ENCODE data around the gene ATRNL1.
"Not testable (repeated sequence)": the region's sequence is repeated elsewhere in the genome, so short reads cannot be mapped to it uniquely, and the experiment has no call there.

The ATRNL1 gene

GRCh38 chr10:115711306-115711705 is 618.1 kb downstream of the ATRNL1 start:
- no peaks in the 10 kb centered on the region for H3K36me3 ChIP-seq (replicated peaks)
- in situ Hi-C loops (cut with HindIII; ENCODE audit: low pct_ligation_motif_present, low sequenced_read_pairs), result no loop called here
- no peak overlapping the region for H3K27ac ChIP-seq
- no peak overlapping the region for H3K4me3 ChIP-seq (ENCODE audit: low read depth, low read length)
- TF ChIP-seq, protein P1, sequence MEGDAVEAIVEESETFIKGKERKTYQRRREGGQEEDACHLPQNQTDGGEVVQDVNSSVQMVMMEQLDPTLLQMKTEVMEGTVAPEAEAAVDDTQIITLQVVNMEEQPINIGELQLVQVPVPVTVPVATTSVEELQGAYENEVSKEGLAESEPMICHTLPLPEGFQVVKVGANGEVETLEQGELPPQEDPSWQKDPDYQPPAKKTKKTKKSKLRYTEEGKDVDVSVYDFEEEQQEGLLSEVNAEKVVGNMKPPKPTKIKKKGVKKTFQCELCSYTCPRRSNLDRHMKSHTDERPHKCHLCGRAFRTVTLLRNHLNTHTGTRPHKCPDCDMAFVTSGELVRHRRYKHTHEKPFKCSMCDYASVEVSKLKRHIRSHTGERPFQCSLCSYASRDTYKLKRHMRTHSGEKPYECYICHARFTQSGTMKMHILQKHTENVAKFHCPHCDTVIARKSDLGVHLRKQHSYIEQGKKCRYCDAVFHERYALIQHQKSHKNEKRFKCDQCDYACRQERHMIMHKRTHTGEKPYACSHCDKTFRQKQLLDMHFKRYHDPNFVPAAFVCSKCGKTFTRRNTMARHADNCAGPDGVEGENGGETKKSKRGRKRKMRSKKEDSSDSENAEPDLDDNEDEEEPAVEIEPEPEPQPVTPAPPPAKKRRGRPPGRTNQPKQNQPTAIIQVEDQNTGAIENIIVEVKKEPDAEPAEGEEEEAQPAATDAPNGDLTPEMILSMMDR (IDR thresholded peaks at IDR 0.05; ENCODE audit: low read depth, low read length, missing control alignments), result no peak
- no peaks in the 10 kb centered on the region for H3K27me3 ChIP-seq (replicated peaks)
- DNase-seq, result no peak

GRCh38 chr10:115720121-115720520 is 627.0 kb downstream of the ATRNL1 start:
- in situ Hi-C loops (cut with HindIII; ENCODE audit: low pct_ligation_motif_present, low sequenced_read_pairs), result no loop called here

GRCh38 chr10:115727129-115727528 is 634.0 kb downstream of the ATRNL1 start:
- H3K4me3 ChIP-seq (ENCODE audit: low read depth, low read length), result no peak overlapping the region
- H3K36me3 ChIP-seq (replicated peaks), result no peaks in the 10 kb centered on the region
- H3K27me3 ChIP-seq (replicated peaks), result no peaks in the 10 kb centered on the region
- no peak overlapping the region for H3K27ac ChIP-seq
- TF ChIP-seq, protein P1 (IDR thresholded peaks at IDR 0.05; ENCODE audit: low read depth, low read length, missing control alignments), result no peak
- in situ Hi-C loops (cut with HindIII; ENCODE audit: low pct_ligation_motif_present, low sequenced_read_pairs), result no loop called here
- no peak for DNase-seq

More at GRCh38 chr10:115720121-115720520, 627.0 kb downstream of the ATRNL1 start:
- no peaks in the 10 kb centered on the region for H3K27me3 ChIP-seq (replicated peaks)
- H3K27ac ChIP-seq, result no peak overlapping the region
- H3K36me3 ChIP-seq (replicated peaks), result no peaks in the 10 kb centered on the region
- TF ChIP-seq, protein P1 (IDR thresholded peaks at IDR 0.05; ENCODE audit: low read depth, low read length, missing control alignments), result no peak
- DNase-seq, result no peak
- no peak overlapping the region for H3K4me3 ChIP-seq (ENCODE audit: low read depth, low read length)

DNA sequence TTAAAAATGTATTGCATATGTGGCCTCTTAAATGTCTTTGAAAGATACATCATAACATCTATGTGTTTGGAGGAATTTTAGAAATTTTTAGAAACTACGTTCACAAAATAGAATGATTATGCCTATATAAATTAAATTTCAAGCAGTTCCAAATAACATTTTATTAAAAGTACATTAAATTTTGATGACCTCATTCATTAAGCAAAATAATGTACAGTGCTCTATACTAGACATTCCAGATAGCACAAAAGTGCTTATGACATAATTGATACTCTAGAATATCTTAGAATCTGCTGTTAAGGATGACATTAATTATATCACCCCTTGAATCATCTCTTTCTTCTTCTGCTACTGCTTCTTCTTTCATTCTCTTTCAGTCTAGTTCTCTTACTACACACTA is 650.9 kb downstream of the ATRNL1 start:
- in situ Hi-C loops (cut with HindIII; ENCODE audit: low pct_ligation_motif_present, low sequenced_read_pairs), result no loop called here
- no peaks in the 10 kb centered on the region for H3K36me3 ChIP-seq (replicated peaks)
- no peaks in the 10 kb centered on the region for H3K27me3 ChIP-seq (replicated peaks)
- H3K4me3 ChIP-seq (ENCODE audit: low read depth, low read length), result no peak overlapping the region
- H3K27ac ChIP-seq, result no peak overlapping the region
- no peak for DNase-seq
- TF ChIP-seq, protein P1 (IDR thresholded peaks at IDR 0.05; ENCODE audit: low read depth, low read length, missing control alignments), result no peak

DNA sequence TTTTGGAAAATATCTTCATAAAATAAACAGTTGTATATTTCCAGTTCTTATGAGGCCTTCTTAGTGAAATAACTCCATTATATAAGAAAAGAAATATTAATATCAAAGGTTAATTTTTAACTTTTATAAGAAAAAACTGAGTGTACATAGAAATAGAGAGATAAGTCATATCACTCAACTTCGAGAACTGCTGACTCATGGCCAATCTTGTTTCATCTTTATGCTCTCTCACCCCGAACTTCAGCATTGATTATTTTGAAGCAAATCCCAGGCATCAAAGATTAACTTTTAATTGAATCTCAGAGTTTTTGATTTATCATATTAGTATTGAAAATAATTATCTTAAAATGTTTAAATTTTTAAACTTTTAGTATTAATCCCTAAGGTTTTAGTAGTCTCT is 652.8 kb downstream of the ATRNL1 start:
- TF ChIP-seq, protein P1 (IDR thresholded peaks at IDR 0.05; ENCODE audit: low read depth, low read length, missing control alignments), result no peak
- H3K36me3 ChIP-seq (replicated peaks), result no peaks in the 10 kb centered on the region
- DNase-seq, result no peak
- no peaks in the 10 kb centered on the region for H3K27me3 ChIP-seq (replicated peaks)
- no peak overlapping the region for H3K27ac ChIP-seq
- no peak overlapping the region for H3K4me3 ChIP-seq (ENCODE audit: low read depth, low read length)
- in situ Hi-C loops (cut with HindIII; ENCODE audit: low pct_ligation_motif_present, low sequenced_read_pairs), result no loop called here

DNA sequence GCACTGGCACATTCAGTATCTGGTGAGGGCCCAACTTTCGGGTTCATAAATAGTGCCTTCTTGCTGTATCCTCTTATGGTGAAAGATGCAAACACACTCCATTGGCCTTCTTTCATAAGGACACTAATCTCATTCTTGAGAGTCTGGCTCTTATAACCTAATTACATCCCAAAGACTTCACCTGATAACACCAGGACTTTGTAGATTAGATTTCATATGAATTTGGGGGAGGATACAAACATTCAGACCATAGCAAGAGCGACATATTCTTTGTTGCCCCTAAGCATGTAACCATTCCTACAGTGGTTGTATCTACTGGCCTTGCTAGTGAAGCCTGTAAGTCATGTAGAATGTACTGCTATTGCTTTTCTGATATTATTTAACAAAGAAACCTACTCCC is 654.6 kb downstream of the ATRNL1 start:
- H3K4me3 ChIP-seq (ENCODE audit: low read depth, low read length), result no peak overlapping the region

GRCh38 chr10:115758488-115758887 is 665.3 kb downstream of the ATRNL1 start:
- H3K4me3 ChIP-seq (ENCODE audit: low read depth, low read length); H3K36me3 ChIP-seq (replicated peaks); DNase-seq; in situ Hi-C loops (cut with HindIII; ENCODE audit: low pct_ligation_motif_present, low sequenced_read_pairs); H3K27me3 ChIP-seq (replicated peaks); H3K27ac ChIP-seq: not testable (repeated sequence)

More for the DNA sequence above, 654.6 kb downstream of the ATRNL1 start:
- Histone ChIP-seq H3K36me3 (replicated peaks) (no peaks in the 10 kb centered on the region), H3K27ac (no peak overlapping the region), H3K27me3 (replicated peaks) (no peaks in the 10 kb centered on the region)
- in situ Hi-C loops (cut with HindIII; ENCODE audit: low pct_ligation_motif_present, low sequenced_read_pairs), result no loop called here
- TF ChIP-seq, protein P1 (IDR thresholded peaks at IDR 0.05; ENCODE audit: low read depth, low read length, missing control alignments), result no peak
- DNase-seq, result no peak
